ENCODE data around the gene PLCB2. TPM values are rescaled to one million over a fixed set of nuclear protein-coding genes. Genes with fewer than 3 reads are reported as not detected.

Gene PLCB2
- total and polyA plus RNA-seq, 2 donors (not counting 1 experiment from before 2014, with no cell fraction given), result 166 to 312 TPM

GRCh38 chr15:40241269-40242212 is 66.2 kb downstream of the PLCB2 start:
- no peak overlapping the region for H3K4me3 Mint-ChIP-seq
- intact Hi-C loops (cut with micrococcal nuclease), result no loop called here
- H2AFZ ChIP-seq (ENCODE audit: insufficient read depth, low read depth, low read length, poor library complexity, severe bottlenecking), result no peak overlapping the region
- DNase-seq, result no peak
- peaks cover 0 to 18% (median 6%) of the 10 kb centered on the region in 4 experiments for H3K27me3 ChIP-seq (replicated peaks in 1 of 4; ENCODE audit: control extremely low read depth in 1 of 4, control insufficient read depth in 3 of 4, insufficient read depth in 4 of 4, low read length in 3 of 4)
- H3K4me1 ChIP-seq (ENCODE audit: control insufficient read depth in 2 of 2, insufficient read depth in 2 of 2, low read length in 2 of 2), result peaks cover 16% of the 10 kb centered on the region in 2 donors
- no peak overlapping the region for H3K4me3 ChIP-seq (ENCODE audit: control extremely low read depth in 1 of 5, extremely low read depth in 1 of 5, insufficient read depth in 1 of 5, low read depth in 2 of 5, low read length in 4 of 5)
- no peaks in the 10 kb centered on the region for H3K9me3 Mint-ChIP-seq (ENCODE audit: insufficient read depth)
- H3K79me2 ChIP-seq (ENCODE audit: control insufficient read depth, insufficient read depth, low read length), result no peaks in the 10 kb centered on the region
- H3K27ac ChIP-seq (ENCODE audit: low read length in 2 of 2), result no peak overlapping the region
- H3K4me2 ChIP-seq (replicated peaks; ENCODE audit: low read depth, low read length, poor library complexity, severe bottlenecking), result no peak overlapping the region
- ChIA-PET CTCF (interaction anchor here (1.1 to 5.0 kb wide), 3 partner anchors 9 to 32 kb away, joined by 3 to 22 read pairs (median 3); no protein-coding TSS in a partner anchor), POLR2A (no interaction called here)
- H3K9ac ChIP-seq (ENCODE audit: low read length), result no peak overlapping the region
- peaks cover 9% of the 10 kb centered on the region for H3K27me3 Mint-ChIP-seq
- no peak overlapping the region for H3K27ac Mint-ChIP-seq
- no peaks in the 10 kb centered on the region for H4K20me1 ChIP-seq (ENCODE audit: control insufficient read depth, insufficient read depth, low read length, poor library complexity, severe bottlenecking)
- TF ChIP-seq, protein P1, sequence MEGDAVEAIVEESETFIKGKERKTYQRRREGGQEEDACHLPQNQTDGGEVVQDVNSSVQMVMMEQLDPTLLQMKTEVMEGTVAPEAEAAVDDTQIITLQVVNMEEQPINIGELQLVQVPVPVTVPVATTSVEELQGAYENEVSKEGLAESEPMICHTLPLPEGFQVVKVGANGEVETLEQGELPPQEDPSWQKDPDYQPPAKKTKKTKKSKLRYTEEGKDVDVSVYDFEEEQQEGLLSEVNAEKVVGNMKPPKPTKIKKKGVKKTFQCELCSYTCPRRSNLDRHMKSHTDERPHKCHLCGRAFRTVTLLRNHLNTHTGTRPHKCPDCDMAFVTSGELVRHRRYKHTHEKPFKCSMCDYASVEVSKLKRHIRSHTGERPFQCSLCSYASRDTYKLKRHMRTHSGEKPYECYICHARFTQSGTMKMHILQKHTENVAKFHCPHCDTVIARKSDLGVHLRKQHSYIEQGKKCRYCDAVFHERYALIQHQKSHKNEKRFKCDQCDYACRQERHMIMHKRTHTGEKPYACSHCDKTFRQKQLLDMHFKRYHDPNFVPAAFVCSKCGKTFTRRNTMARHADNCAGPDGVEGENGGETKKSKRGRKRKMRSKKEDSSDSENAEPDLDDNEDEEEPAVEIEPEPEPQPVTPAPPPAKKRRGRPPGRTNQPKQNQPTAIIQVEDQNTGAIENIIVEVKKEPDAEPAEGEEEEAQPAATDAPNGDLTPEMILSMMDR (IDR thresholded peaks at IDR 0.05), result no peak
- no peak for TF ChIP-seq EZH2 (IDR thresholded peaks at IDR 0.05; ENCODE audit: borderline replicate concordance, insufficient read depth, low read depth, low read length, poor library complexity, severe bottlenecking)
- no peak for ATAC-seq (ENCODE audit: low read depth)
- H3K9me3 ChIP-seq (ENCODE audit: control extremely low read depth in 1 of 3, control insufficient read depth in 2 of 3, insufficient read depth in 1 of 3, low read length in 2 of 3), result peaks cover 0 to 4% (median 0%) of the 10 kb centered on the region in 3 donors
- 96% methylated on average over 12 of the region's 14 CpGs for whole genome bisulfite sequencing (ENCODE audit: insufficient coverage)
- H3K36me3 ChIP-seq (replicated peaks in 1 of 2; ENCODE audit: control extremely low read depth in 1 of 2, control insufficient read depth in 1 of 2, extremely low read depth in 1 of 2, insufficient read depth in 2 of 2, low read length in 1 of 2), result no peaks in the 10 kb centered on the region
- H3K4me1 Mint-ChIP-seq, result peaks cover 20% of the 10 kb centered on the region
